Coronary artery (tissue), 2 donors: ENCODE results near the gene SIRT5.

Source experiments
- DNase-seq: peaks from one replicate; pipeline ENCODE4 v3.0.0-alpha.2; 2017; ENCODE audit warnings: low spot score
- H3K27ac ChIP-seq, 2 donors: fragments of 200-600 bp; sonication (generic); one replicate each; pipeline ENCODE4 v1.5.1; 2016 to 2019
- H3K4me3 ChIP-seq: fragments of 200-600 bp; sonication (generic); 2 replicates; pipeline ENCODE4 v1.5.1; 2016; ENCODE audit warnings: mild to moderate bottlenecking, moderate library complexity
- CTCF ChIP-seq: fragments of 200-600 bp; sonication (generic); IDR thresholded peaks from one replicate; pipeline ENCODE4 v1.5.1; 2019; ENCODE audit warnings: antibody characterized with exemption

SIRT5 gene

DNA sequence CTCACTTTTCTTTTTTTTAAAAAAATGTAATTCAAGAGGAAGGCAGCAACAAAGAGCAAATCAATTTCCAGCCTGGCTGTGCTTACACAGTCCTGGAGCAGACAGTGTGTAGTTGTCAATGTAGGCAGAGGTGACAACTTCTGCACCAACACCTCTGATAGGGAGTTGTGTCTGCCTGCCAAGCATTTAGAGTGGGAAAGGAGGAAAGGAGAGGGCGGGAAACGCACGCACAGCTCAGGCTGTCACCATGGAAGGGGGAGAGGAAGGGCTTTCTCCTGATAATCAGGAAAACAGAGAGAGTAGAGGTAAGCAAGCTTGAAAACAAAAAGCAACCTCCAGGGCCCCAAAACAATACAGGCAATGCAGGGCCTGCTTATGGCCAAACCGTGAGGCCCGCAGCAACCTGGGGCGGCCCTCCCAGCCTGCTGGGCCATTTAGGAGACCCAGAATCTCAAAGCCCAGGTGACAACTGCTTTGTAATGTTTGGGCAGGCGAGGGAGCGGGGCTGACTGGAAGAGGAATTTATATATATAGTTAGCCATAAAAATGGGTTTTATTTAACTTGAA is 45.5 kb upstream of the SIRT5 start:
- no peak for DNase-seq
- H3K4me3 ChIP-seq = no peak overlapping the region
- TF ChIP-seq CTCF = no peak
- H3K27ac ChIP-seq = no peak overlapping the region

- DNase-seq = no peak
- H3K4me3 ChIP-seq = no peak overlapping the region
- no peak overlapping the region for H3K27ac ChIP-seq
- no peak for TF ChIP-seq CTCF
These were observed 42.4 kb upstream of the SIRT5 start for GRCh38 chr6:13531956-13532355.

GRCh38 chr6:13534536-13534935 is 39.9 kb upstream of the SIRT5 start:
- no peak overlapping the region for H3K4me3 ChIP-seq
- H3K27ac ChIP-seq = no peak overlapping the region
- DNase-seq = no peak
- no peak for TF ChIP-seq CTCF

GRCh38 chr6:13535306-13535705 is 39.1 kb upstream of the SIRT5 start:
- no peak for DNase-seq
- no peak for TF ChIP-seq CTCF
- no peak overlapping the region for H3K4me3 ChIP-seq
- no peak overlapping the region for H3K27ac ChIP-seq

- Histone ChIP-seq H3K27ac (no peak overlapping the region), H3K4me3 (no peak overlapping the region)
- TF ChIP-seq CTCF = no peak
- DNase-seq = no peak
These were observed 37.4 kb upstream of the SIRT5 start for GRCh38 chr6:13536796-13537526.

GRCh38 chr6:13537527-13537897 is 36.9 kb upstream of the SIRT5 start:
- no peak for TF ChIP-seq CTCF
- DNase-seq = no peak
- Histone ChIP-seq H3K27ac (no peak overlapping the region), H3K4me3 (no peak overlapping the region)

DNA sequence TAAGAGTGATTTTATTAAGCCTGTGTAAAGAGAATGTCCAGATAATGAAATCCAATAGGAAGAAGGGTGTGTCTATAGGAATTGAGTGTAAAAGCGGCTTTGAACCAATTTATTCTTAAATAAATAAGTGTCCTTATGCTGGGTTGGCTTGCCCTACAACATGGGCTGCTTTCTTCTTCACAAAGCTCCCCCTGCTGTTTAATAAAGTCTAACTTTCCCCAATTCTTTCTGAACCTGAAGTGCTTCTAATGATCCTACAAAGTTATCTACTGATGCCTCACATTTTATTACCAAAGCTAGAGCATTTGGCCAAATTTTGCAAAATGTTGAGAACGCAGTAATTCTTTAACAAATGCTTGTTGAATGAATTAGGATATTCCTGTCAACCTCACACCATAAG is 36.3 kb upstream of the SIRT5 start:
- peak; percentile 50 for TF ChIP-seq CTCF
- DNase-seq = no peak
- no peak overlapping the region for H3K4me3 ChIP-seq
- no peak overlapping the region for H3K27ac ChIP-seq
